HG03175 (cell line): ENCODE measurements around the gene KIAA1328.
"Not testable (repeated sequence)": the region's sequence is repeated elsewhere in the genome, so short reads cannot be mapped to it uniquely, and the experiment has no call there.

ENCODE experiments used
- ATAC-seq: cut with Tn5 transposase; IDR thresholded peaks from one replicate; pipeline ENCODE4 v1.9.1; 2021; ENCODE audit warnings: mild to moderate bottlenecking, moderate library complexity; ENCODE audit not compliant: unreplicated experiment

Gene KIAA1328

GRCh38 chr18:36879796-36880195 is 50.9 kb downstream of the KIAA1328 start:
- not testable (repeated sequence) for ATAC-seq

GRCh38 chr18:36885981-36886380 is 57.1 kb downstream of the KIAA1328 start:
- no peak for ATAC-seq

GRCh38 chr18:36887114-36887513 is 58.2 kb downstream of the KIAA1328 start:
- ATAC-seq: no peak

- no peak for ATAC-seq
Measured at GRCh38 chr18:36887864-36888263, 58.9 kb downstream of the KIAA1328 start.

GRCh38 chr18:36888778-36889177 is 59.9 kb downstream of the KIAA1328 start:
- ATAC-seq: no peak

- ATAC-seq: no peak
Measured at GRCh38 chr18:36889321-36889720, 60.4 kb downstream of the KIAA1328 start.

- no peak for ATAC-seq
Measured at GRCh38 chr18:36889742-36890141, 60.8 kb downstream of the KIAA1328 start.

- no peak for ATAC-seq
Measured at GRCh38 chr18:36890598-36890997, 61.7 kb downstream of the KIAA1328 start.

GRCh38 chr18:36893227-36893626 is 64.3 kb downstream of the KIAA1328 start:
- ATAC-seq: no peak

GRCh38 chr18:36895606-36896005 is 66.7 kb downstream of the KIAA1328 start:
- no peak for ATAC-seq

GRCh38 chr18:36897253-36897652 is 68.3 kb downstream of the KIAA1328 start:
- no peak for ATAC-seq

GRCh38 chr18:36899289-36899688 is 70.4 kb downstream of the KIAA1328 start:
- ATAC-seq: no peak

- ATAC-seq: no peak
Measured at GRCh38 chr18:36900466-36900865, 71.5 kb downstream of the KIAA1328 start.

- no peak for ATAC-seq
Measured at GRCh38 chr18:36901277-36901701, 72.4 kb downstream of the KIAA1328 start.

- ATAC-seq: no peak
Measured at GRCh38 chr18:36903215-36903928, 74.4 kb downstream of the KIAA1328 start.

- ATAC-seq: no peak
Measured at GRCh38 chr18:36905571-36905970, 76.6 kb downstream of the KIAA1328 start.

GRCh38 chr18:36909282-36909681 is 80.4 kb downstream of the KIAA1328 start:
- not testable (repeated sequence) for ATAC-seq

GRCh38 chr18:36912887-36913286 is 84.0 kb downstream of the KIAA1328 start:
- no peak for ATAC-seq

- no peak for ATAC-seq
Measured at GRCh38 chr18:36917907-36918306, 89.0 kb downstream of the KIAA1328 start.

- ATAC-seq: no peak
Measured at GRCh38 chr18:36929601-36930000, 100.7 kb downstream of the KIAA1328 start.

- ATAC-seq: no peak
Measured at GRCh38 chr18:36931106-36931505, 102.2 kb downstream of the KIAA1328 start.

GRCh38 chr18:36933552-36933951 is 104.6 kb downstream of the KIAA1328 start:
- no peak for ATAC-seq

GRCh38 chr18:36934884-36935283 is 106.0 kb downstream of the KIAA1328 start:
- ATAC-seq: no peak
